ENCODE results near the gene GINS3.
"Not testable (repeated sequence)": the region's sequence is repeated elsewhere in the genome, so short reads cannot be mapped to it uniquely, and the experiment has no call there.

GINS3 gene

DNA sequence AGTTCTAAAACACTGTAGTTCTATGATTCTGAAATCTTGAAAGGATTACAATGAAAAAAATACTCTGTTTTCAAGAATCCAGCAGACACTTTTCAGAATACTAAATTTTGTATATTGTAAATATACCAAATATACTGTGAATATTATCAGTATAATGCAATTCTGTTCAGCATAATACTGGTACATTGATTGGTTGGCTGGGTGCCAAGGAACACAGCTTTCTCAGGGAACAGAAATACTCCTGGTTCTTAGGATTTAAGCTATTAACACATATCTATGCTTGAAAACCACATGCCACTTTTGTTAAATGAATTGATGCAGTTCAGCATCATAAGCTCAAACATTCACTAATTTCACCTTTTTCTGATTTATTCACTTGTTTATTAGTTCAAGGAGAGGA is 2.5 kb upstream of the GINS3 start:
- no peak for DNase-seq (ENCODE audit: low spot score)

DNA sequence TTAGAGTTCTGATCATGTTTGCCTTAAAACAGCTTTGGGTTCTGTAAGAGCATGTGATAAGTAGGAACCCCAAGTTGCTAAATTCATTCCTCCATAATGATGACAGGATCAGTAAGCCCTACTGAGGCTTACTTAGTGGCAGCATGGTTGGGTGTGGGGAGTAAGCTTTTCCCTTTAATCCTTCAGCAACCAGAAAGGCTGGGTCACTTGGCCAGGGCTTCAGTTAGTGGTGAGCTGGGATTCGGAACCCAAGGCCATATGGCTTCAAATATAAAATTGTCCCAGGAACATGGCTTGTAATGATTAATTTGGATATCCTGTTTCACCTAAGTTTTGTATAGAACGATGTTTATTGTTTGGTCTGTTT is 850 bp downstream of the GINS3 start:
- no peak for DNase-seq (ENCODE audit: low spot score)

DNA sequence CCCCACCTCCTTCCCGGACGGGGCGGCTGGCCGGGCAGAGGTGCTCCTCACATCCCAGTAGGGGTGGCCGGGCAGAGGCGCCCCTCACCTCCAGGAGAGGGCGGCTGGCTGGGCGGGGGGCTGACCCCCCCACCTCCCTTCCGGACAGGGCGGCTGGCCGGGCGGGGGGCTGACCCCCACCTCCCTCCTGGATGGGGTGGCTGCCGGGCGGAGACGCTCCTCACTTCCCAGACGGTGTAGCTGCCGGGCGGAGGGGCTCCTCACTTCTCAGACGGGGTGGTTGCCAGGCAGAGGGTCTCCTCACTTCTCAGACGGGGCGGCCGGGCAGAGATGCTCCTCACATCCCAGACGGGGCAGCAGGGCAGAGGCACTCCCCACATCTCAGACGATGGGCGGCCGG is 4.6 kb downstream of the GINS3 start:
- DNase-seq (ENCODE audit: low spot score), result not testable (repeated sequence)

DNA sequence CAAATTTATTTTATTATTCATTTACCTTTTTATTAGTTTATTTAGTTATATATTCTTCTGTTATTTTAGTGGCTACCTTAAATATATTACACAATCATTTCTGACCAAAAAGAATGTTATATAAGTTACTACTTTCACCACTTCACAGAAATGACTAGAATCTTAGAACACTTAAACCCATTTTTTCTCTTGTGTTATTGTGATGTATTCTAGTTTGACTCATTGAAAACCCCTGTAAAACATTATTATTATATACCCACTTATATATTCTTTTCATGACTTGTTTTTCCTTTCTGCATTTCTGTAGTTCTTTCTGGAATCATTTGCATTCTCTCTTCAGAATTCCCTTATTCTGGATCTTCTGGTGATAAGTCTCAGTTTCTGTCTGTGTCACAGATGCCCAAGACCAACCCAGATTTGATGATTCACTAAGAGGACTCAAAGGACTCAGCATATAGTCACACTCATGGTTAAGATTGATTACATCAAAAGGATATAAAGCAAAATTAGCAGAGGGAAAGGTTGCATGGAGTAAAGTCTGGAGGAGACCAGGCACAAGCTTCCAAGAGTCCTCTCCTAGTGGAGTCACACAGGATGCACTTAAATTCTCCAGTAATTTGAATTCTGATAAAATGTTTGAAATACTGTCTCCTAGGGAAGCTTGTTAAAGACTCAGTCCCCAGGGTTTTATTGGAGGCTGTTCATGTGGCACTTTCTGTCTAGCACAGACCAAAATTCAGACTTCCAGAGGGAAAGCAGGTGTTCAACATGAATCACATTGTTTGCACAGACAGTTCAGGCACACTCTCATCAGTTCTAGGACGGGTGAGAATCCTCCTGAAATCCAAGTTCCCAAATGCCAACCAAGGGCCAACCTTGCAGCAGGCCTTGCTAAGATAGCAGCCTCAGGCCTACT is 7.7 kb downstream of the GINS3 start:
- no peak for DNase-seq (ENCODE audit: low spot score)

DNA sequence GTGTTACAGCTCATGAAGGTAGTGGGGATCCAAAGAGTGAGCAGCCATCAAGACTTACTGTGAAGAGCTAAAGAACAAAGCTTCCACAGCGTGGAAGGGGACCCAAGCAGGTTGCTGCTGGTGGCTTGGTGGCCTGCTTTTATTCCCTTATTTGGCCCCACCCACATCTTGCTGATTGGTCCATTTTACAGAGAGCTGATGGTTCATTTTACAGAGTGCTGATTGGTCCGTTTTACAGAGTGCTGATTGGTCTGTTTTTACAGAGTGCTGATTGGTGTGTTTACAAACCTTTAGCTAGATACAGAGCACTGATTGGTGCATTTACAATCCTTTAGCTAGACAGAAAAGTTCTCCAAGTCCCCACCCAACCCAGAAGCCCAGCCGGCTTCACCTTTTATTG is 9.0 kb downstream of the GINS3 start:
- not testable (repeated sequence) for DNase-seq (ENCODE audit: low spot score)

DNA sequence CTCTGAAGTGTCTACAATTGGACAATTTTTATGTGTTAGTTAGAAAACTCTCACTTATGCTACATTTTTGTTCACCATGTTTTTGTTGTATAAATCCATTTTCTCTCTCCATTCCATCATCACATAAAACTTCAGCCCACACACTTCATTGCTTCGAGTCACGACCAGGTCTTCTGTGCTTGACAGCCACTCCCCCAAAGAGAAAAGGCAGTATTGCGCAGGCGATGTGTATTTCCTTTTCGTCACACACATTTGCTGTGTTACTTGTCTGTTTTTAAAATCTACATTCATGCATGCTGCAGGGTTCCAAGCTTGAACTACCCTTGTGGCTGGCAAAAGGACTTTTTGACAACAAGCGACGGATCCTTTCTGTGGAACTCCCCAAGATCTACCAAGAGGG is 10.5 kb downstream of the GINS3 start:
- DNase-seq (ENCODE audit: low spot score), result no peak

DNA sequence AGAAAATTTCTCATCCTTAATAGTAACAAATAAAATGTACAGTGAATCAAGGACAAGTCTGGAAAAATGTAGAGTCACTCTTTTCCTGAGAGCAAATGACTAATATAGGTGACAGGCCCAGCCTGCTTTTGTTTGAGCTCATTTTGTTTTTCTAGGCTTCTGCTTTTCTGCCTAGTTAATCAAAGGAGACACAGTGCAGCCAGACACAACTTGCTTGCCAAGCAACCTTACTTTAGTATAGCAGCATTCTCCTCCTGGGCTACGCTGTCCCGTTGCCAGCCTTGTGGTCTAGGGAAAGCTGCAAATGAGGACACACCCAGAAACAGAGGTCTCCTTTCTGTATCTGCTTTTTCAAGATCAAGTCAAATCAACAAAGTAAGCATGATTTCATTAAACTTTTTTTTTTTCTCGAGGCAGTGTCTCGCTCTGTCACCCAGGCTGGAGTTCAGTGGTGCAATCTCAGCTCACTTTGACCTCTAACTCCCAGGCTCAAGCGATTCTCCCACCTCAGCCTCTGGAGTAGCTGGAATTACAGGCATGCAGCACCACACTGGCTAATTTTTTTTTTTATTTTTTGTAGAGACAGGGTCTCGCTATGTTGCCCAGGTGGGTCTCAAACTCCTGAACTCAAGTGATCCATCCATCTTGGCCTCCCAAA is 17.2 kb downstream of the GINS3 start:
- peak; percentile 40 for DNase-seq (ENCODE audit: low spot score)

DNA sequence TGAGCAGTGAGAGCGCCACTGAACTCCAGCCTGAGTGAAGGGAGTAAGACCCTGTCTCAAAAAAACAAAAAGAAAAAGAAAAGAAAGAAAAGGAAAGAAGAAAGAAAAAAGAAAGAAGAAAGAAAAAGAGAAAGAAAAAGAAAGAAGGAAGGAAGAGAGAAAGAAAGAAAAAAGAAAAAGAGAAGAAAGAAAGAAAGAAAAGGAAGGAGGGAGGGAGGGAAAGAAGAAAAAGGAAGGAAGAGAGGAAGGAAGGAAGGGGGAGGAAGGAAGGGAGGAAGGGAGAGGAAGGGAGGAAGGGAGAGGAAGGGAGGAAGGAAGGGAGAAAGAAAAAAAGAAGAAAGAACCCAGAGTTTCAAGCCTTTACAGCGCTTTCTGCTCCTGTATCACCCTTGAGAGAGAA is 19.1 kb downstream of the GINS3 start:
- DNase-seq (ENCODE audit: low spot score), result no peak

DNA sequence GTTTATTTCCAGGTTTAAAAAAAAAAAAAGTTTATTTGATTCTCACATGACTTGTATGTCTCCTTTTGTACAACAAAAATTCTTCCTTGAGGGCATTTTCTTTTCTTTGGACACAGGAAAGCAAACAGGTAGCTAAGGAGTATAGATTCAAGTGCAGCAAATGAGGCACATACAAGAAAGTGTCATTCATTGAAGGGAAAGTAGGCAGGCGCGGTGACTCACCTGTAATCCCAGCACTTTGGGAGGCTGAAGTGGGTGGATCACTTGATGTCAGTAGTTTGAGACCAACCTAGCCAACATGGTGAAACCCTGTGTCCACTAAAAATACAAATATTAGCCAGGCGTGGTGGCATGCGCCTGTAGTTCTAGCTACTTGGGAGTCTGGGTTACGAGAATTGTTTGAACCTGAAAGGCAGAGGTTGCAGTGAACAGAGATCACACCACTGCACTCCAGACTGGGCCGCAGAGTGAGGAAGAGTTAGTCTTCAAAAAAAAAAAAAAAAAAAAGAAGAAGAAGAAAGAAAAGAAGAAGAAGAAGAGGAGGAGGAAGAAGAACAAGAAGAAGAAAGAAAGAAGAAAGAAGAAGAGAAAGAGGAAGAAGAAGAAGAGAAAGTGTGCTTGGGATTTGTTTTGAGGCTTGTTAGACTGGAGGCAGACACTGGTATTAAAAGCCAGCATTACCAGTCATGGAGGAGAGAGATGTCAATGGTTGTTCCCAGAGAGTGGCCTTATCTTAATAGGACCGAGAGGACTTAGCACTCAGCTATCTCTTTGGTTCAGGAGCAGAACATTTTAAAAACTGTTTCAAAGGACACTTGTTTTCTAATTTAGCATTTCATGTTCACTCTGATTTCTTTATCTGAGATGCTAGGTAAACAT is 19.7 kb downstream of the GINS3 start:
- no peak for DNase-seq (ENCODE audit: low spot score)

DNA sequence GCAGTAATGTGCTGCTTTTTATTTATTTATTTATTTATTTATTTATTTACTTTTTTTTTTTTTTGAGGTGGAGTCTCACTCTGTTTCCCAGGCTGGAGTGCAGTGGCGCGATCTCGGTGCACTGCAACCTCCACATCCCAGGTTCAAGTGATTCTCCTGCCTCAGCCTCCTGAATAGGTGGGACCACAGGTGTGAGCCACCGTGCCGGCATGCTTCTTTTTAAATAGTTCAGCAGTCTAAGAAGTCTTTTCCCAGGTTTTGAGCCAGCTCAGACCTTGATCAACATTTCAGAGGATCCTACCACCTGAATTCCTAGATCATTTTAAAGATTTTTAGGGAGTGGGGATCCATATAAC is 20.3 kb downstream of the GINS3 start:
- DNase-seq (ENCODE audit: low spot score), result not testable (repeated sequence)

DNA sequence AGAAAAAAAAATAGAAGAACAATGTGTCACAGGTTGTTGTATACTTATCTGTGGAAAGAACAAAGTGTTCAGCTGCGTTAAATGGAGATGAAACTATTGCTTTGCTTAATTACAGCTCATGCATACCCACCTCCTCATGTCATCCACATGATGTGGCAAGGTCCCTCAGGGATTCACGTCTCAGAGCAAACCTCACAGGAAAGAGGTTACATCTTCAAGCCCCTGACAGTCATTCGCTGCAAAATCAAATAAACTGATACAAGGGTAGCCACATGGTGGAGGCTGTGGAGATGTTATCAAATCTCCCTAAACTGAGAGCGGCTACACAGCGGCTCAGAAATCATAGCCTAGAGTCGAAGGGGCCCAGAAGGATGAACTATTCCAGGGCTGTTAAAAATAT is 21.1 kb downstream of the GINS3 start:
- no peak for DNase-seq (ENCODE audit: low spot score)

DNA sequence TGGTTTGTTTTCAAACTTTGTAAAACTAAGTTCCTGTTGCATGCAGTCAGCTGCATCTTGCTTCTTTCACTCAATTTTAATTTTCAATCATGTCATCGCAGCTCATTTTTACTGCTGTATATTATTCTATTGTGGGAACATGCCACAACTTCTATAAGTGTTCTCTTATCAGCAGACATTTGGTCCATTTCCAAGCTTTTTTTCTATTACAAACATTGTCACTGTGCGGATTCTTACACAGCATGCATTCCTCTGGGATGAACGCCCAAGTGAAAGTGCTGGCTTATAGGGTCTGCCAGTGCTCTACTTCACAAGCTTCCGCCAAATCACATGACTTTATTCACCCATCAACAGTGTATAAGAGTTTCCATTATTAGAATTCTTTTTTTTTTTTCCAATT is 22.7 kb downstream of the GINS3 start:
- DNase-seq (ENCODE audit: low spot score), result no peak

DNA sequence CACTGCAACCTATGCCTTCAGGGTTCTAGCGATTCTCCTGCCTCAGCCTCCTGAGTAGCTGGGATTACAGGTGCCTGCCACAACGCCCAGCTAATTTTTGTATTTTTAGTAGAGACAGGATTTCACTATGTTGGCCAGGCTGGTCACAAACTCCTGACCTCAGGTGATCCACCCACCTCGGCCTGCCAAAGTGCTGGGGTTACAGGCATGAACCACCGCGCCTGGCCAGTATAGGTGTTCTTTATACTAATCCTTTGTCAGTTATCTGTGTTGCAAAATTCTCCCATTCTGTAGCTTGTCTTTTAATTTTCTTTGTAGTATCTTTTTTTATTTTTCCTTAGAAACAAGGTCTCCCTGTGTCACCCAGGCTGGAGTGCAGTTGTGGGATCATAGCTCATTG is 23.7 kb downstream of the GINS3 start:
- DNase-seq (ENCODE audit: low spot score), result not testable (repeated sequence)

DNA sequence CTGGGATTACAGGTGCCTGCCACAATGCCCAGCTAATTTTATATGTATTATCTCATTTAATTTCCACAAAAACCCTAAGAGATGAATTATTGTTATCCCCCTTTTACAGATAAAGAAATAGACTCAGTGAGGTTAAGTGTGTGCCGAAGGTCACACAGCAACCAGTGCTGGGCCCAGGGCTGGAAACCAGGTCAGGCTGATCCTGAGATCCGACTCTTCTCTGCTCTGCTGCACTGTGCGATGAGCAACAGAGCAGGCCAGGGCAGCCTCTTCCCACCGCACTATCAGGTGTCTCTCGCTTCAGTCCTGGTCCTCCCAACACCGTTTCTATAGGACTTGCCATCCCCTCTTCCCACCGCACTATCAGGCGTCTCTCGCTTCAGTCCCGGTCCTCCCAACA is 24.8 kb downstream of the GINS3 start:
- no peak for DNase-seq (ENCODE audit: low spot score)

DNA sequence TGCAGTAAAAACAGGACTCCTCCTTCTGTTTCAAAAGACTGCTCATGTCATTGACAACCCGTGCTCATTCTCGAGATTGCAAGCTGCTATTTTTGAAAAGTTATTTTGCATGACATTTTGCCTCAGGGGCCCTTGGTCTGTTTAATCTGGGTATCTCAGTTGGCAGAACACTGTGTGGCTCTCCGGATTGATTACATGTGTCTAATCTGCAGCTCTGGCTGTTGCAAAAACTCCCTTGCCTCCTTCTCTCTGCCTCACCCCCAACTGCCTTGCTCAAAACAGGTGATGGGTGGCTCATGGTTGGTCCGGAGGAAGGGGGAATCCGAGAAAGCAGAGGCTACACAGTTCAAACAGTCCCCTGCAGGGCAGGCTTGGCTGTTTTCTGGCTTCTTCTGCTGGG is 25.3 kb downstream of the GINS3 start:
- DNase-seq (ENCODE audit: low spot score), result no peak

DNA sequence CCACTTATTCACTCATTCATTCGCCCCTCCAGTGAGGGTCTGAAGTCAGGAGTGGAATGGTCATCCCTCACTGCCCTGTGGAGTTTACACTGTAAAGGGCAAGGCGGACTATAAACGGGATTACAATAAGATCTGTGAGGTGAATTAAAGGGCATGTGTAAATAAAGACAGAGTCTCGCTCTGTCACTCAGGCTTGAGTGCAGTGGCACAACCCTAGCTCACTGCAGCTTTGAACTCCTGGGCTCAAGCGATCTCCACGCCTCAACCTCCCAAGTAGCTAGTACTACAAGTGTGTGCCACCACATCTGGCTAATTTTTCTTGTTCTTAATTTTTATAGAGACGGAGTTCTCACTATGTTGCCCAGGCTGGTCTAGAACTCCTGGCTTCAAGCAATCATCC is 25.8 kb downstream of the GINS3 start:
- DNase-seq (ENCODE audit: low spot score), result no peak

DNA sequence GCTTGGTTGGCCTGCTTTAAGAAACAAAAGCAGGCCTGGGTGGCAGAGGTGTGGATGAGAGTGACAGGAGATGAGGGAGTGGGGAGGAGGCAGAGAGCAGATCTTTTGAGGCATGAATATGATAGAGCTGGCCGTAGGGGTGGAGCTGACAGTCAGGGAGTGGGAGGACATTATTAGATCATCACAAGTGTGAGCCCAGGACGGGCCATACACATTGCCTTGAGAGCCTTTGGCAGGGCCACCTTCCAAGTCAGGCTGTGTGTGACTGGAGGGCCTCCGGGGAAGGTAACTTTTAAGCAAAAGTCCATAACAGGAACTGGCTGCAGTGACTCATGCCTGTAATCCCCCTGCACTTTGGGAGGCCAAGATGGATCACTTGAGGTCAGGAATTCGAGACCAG is 26.3 kb downstream of the GINS3 start:
- no peak for DNase-seq (ENCODE audit: low spot score)

DNA sequence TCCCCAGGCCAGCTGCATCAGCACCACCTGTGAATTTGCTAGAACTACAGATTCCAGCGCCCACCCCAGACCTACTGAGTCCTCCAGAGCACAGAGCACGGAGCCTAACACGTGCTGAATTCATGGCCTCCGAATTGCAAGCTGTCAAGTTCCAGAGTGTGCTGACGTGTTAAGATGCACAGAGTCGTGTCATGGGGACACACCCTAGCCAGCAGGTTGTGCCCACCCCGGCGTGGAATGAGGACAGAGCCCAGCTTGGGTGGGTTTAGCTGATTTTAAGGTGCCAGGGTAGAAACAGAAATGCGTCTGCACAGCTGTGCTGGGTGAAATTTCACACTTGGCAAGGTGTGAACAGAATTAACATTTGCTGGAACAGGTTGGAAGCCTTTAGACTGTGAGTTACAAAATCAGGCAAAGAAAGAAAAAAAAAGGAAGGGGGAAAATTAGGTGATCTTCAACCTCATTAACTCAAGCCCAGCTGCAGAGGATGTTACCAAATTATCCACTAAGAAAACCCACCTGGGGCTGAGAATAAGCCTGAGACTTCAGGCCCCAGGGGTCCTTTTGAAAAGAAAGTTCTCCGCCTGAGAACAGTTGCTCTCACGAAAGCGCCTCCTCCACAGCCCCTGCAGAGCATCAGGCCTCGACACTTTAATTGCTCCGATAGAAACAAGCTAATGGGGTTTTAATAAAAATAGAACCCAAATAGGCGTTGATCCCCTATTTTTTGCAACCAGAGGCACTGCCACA is 27.1 kb downstream of the GINS3 start:
- no peak for DNase-seq (ENCODE audit: low spot score)

DNA sequence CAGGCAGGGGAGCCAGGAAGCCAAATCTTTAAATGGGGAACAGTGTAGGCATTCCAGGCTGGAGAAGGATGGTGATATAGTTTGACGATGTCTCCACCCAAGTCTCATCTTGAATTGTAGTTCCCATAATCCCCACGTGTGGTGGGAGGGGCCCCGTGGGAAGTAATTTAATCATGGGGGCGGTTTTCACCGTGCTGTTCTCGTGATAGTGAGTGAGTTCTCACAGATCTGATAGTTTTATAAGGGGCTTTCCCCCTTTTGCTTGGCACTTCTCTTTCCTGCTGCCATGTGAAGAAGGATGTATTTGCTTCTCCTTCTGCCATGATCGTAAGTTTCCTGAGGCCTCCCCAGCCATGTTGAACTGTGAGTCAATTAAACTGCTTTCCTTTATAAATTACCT is 28.8 kb downstream of the GINS3 start:
- no peak for DNase-seq (ENCODE audit: low spot score)

DNA sequence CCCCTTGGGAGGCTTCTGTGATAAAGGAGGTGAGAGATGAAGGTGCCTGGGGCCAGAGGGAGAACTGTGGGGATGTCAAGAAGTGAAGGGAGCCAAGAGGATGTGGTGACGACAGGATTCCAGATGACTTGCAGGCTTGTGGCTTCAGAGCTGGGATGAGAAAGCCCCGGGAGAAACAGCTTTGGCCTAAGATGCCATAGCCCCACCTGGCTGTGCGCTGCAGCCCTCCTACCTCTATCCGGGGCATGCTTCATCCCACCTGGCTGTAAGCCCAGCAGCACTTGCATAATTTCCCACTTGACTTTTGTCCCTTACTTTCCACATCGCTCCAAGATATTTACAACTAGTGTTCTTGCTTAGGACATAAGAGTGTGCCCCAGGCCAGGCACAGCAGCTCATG is 29.3 kb downstream of the GINS3 start:
- DNase-seq (ENCODE audit: low spot score), result no peak

DNA sequence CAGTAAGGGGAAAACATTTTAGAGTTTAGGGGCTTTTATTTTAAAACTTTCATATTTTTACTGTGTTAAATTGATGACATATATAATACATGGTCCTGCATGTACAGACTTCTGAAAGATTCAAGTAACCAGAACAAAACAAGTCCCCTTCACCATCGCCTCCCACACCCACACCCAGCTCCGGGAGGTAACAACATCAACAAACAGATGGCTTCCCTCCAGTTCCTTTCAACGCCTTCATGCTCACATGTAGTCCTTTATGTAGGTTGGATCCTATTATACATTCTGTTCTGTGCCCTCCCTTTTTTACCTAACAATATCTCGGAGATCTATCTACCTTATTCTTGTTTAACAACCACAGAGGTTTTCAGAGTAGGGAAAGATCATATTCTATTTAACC is 30.5 kb downstream of the GINS3 start:
- no peak for DNase-seq (ENCODE audit: low spot score)

DNA sequence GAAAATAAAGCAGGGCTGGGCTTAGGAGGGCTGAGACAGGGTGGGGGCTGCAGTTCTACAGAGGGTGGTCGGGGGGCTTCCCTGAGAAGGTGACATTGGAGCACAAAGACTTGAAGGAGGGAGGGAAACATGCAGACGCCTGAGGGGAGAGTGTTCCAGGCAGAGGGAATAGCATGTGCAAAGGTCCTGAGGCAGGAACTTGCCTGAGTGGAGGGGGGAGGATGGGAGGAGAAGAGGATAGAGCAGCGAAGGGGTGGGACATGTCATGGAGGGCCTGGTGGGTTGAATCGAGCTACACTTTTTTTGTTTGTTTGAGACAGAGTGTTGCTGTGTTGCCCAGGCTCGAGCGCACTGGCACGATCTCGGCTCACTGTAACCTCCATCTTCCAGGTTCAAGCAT is 33.0 kb downstream of the GINS3 start:
- no peak for DNase-seq (ENCODE audit: low spot score)

Data from globus pallidus (tissue), 1 donor.